ENCODE measurements around the gene IL17RD. TPM values are rescaled to one million over a fixed set of nuclear protein-coding genes. Genes with fewer than 3 reads are reported as not detected.

The IL17RD gene
- total and polyA plus RNA-seq, 2 of the 13 experiments (the other 11 are each of a cell fraction or from before 2014, with no cell fraction given) = 0.28 to 0.31 TPM

GRCh38 chr3:57060089-57060821, 104.9 kb downstream of the IL17RD start, which contains the start of gene SPATA12 (continued):
- TF ChIP-seq THAP8 (CRISPR knock-in tag; IDR thresholded peaks at IDR 0.05; ENCODE audit: borderline replicate concordance) (no peak), GABPA (IDR thresholded peaks at IDR 0.05; ENCODE audit: low read depth, low read length) (no peak), GABPA (CRISPR knock-in tag; IDR thresholded peaks at IDR 0.05; ENCODE audit: low read depth) (no peak), PAWR (CRISPR knock-in tag; IDR thresholded peaks at IDR 0.05; ENCODE audit: borderline replicate concordance) (no peak), ELK4 (CRISPR knock-in tag; IDR thresholded peaks at IDR 0.05; ENCODE audit: borderline replicate concordance) (no peak), U2AF1 (optimal IDR thresholded peaks at IDR 0.05; ENCODE audit: low read depth, low read length) (no peak), PHF21A (CRISPR knock-in tag; IDR thresholded peaks at IDR 0.05) (peak; percentile 68), THAP7 (CRISPR knock-in tag; IDR thresholded peaks at IDR 0.05) (no peak), FOXP4 (CRISPR knock-in tag; IDR thresholded peaks at IDR 0.05) (peak; percentile 32), RAD51 (IDR thresholded peaks at IDR 0.05; ENCODE audit: borderline replicate concordance) (peak; percentile 61; the same call in 1 of the 2 replicates), TCF7 (IDR thresholded peaks at IDR 0.05; ENCODE audit: low read depth) (peak; percentile 59; the same call in 1 of the 2 replicates), POGZ (CRISPR knock-in tag; IDR thresholded peaks at IDR 0.05) (peak; percentile 49), TBL1XR1 (IDR thresholded peaks at IDR 0.05; ENCODE audit: borderline replicate concordance, low read length, partially characterized antibody) (peak; percentile 13), USF2 (IDR thresholded peaks at IDR 0.05; ENCODE audit: low read depth, low read length) (peak; percentile 91), USF2 (CRISPR knock-in tag; IDR thresholded peaks at IDR 0.05; ENCODE audit: borderline replicate concordance) (peak; percentile 83; the same call in 1 of the 2 replicates), PBX2 (CRISPR knock-in tag; IDR thresholded peaks at IDR 0.05) (no peak), ZNF557 (CRISPR knock-in tag; IDR thresholded peaks at IDR 0.05) (no peak)

Data from HepG2 (cell line).